ENCODE results near the gene RBMX2.
"Not testable (repeated sequence)": the region's sequence is repeated elsewhere in the genome, so short reads cannot be mapped to it uniquely, and the experiment has no call there.

RBMX2 gene

DNA sequence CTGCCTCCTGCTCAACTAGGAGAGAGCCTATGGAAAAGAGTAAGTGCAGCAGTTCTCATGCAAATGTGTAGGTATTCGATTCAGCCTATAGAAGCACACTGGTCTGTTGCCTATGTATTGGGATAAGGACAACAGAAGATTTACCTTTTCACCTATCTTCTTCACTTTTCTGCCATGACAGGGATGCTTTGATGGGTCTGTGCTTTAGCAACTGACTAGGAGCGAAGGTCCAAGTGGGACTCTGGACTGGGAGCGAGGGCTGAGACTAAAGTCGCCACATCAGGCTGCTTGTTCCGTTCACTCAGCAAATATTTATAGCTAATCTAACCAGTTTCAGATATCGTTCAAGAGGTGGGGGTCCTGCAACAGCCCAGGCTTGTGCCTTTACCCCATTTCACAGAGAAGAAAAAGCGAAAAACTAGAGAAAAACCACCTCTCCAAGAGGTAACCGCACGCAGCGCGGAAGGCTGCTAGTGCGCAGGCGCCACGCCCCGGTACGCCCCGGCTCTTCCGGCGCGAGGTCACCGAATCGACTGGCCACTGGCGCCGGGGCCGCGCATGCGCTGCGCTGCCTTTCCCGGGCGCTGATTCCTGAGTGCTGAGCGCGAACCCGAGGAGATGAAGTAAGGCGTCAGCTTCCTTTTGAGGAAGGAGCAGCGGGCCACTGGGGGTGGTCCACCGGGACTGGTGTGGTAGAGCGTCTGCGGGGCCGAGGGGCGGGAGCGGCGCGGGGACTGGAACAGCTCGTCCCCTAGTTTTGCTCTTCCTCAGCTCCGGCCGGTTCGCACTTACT is at the start of gene RBMX2:
Gene RBMX2, plus strand, starts transcription at position 573 of the 793 bp plus-strand sequence. Its CDS starts 46 bp downstream, at position 619.
- DNase-seq (ENCODE audit: low read depth): peak; percentile 57

DNA sequence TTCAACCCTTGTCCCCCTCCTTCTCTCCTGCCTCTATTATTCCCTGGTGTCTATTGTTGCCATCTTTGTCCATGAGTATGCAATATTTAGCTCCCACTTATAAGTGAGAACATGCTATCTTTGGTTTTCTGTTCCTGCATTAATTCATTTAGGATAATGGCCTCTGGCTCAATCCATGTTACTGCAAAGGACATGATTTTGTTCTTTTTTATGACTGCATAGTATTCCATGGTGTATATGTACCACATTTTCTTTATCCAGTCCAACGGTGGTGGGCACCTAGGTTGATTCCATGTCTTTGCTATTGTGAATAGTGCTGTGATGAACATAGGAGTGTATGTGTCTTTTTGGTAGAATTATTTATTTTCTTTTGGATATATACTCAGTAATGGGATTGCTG is 49.7 kb upstream of the RBMX2 start:
- DNase-seq (ENCODE audit: low read depth): not testable (repeated sequence)

GRCh38 chrX:130376077-130376476 is 25.7 kb upstream of the RBMX2 start:
- DNase-seq (ENCODE audit: low read depth): no peak

GRCh38 chrX:130378024-130378669 is 23.6 kb upstream of the RBMX2 start:
- DNase-seq (ENCODE audit: low read depth): no peak

DNA sequence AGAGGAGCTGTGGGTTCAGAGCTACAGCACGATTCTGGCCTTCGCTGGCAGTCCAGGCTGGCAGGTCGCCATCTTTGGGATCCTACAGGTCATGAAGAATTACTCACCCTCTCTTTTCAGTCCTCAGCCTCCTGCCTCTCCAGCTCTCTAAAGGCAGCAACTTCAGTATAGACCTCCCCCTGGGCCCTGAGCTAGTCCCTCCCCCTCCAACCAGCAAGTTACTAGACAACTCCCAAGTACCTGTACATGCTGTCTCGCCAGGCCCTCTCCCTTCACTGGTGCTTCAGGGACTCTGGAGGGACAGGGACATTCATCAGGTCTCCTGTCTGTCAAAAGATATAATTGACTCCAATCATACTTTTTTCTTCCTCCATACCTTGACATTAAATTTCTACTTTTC is 16.3 kb upstream of the RBMX2 start, which contains the start of gene GPR119:
Gene GPR119, minus strand, starts transcription at position 155 of the 400 bp plus-strand sequence. CDS start 227 bp downstream, outside the sequence.
- no peak for DNase-seq (ENCODE audit: low read depth)

DNA sequence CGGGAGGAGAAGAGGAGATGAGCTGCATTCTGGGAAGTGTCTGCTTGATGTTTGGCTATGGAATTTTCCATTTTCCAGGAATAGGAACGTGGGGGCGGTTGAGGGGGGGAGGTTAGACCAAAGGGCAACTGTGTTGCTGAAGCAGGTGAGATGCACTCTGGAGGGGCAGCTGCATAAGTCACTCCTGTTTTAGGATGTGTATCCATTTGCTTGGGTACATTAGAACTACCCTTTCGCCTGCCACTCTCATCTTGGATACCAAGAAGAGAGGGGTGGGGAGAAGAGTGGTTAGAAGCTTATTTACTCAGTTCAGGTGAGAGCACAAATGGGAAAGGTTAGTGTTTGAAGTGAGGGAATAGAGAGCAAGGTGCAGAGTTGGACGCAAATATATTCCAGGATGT is 15.4 kb upstream of the RBMX2 start:
- no peak for DNase-seq (ENCODE audit: low read depth)

GRCh38 chrX:130393451-130394074 is 8.2 kb upstream of the RBMX2 start:
- no peak for DNase-seq (ENCODE audit: low read depth)

GRCh38 chrX:130395341-130395740 is 6.4 kb upstream of the RBMX2 start:
- DNase-seq (ENCODE audit: low read depth): no peak

DNA sequence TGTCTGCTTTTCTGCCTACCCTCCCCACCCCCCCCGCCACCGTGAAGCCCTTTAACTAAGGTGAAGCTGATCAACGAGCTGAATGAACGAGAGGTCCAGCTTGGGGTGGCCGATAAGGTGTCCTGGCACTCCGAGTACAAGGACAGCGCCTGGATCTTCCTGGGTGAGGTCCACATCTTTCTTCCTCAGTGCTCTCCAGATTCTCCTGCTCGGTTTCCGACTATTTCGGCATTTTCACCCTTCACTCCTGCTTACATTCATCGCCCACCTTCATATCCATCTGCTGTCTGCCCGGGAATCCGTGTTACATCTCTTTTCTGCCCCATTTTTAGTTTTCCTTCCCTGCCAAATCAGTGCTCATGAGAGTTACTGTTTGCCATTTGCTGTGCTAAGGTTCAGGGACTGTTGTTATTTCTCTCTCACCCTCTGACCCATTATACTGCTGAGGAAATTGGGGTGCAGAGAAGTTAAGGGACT is 459 bp downstream of the RBMX2 start:
- DNase-seq (ENCODE audit: low read depth): no peak

- no peak for DNase-seq (ENCODE audit: low read depth)
Observed at GRCh38 chrX:130413415-130413814, 11.6 kb downstream of the RBMX2 start.

DNA sequence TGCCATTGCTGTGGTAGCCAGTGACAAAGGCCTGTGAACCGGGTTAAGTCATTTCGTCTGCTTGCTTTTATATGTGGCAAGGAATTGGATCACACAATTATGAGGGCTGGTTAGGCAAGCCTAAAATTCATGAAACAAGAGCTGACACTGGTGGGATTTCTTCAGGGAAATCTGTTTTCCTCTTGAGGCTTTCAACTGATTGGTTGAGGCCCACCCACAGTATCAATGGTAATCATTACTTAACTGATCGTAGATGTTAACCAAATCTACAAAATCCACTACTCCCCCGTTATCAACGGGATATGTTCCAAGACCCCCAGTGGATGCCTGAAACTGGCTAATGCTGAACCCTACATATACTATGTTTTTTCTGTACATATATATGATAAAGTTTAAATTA is 13.0 kb downstream of the RBMX2 start:
- DNase-seq (ENCODE audit: low read depth): no peak

- no peak for DNase-seq (ENCODE audit: low read depth)
Observed at GRCh38 chrX:130415201-130415600, 13.4 kb downstream of the RBMX2 start.

DNA sequence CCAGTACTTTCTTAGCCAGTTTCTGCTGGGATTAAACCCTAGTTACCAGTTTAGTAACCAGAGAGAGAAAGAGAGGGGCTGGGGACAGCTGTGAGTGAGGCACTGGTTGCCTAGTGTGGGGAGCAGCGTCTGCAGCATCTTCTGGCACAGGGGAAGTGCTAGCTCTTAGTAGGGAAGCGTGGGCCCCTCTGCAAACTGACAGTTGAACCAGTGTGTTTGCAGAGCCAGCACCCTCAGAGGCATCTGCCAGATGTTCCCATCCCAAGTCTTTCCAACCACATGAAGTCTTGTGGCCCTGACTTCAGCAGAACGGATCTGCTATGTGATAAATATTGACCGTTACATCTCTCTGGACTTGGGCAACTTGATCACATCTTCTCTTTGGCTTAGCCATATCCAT is 15.0 kb downstream of the RBMX2 start:
- no peak for DNase-seq (ENCODE audit: low read depth)

- DNase-seq (ENCODE audit: low read depth): no peak
Observed at GRCh38 chrX:130418066-130418465, 16.3 kb downstream of the RBMX2 start.

GRCh38 chrX:130418740-130419139 is 17.0 kb downstream of the RBMX2 start:
- DNase-seq (ENCODE audit: low read depth): no peak

DNA sequence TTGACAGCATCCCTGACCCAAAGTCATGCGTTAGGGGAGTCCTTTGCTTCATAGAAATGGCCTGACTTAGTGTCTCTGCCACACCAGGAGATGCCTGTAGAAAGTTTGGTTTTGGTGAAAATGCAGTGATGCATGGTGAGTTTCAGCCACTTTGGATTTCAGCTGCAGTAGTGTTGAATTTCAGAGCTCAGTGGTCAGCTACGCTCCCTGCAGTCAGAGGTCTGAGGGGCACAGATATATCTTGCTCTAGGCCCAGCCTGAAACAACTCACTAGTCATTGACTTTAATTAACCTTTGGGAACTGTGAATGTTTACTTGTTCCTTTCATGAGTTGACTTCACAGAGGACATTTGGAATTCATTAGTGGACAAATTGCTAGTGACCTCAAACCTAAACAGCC is 17.5 kb downstream of the RBMX2 start:
- DNase-seq (ENCODE audit: low read depth): no peak

GRCh38 chrX:130426531-130426930 is 24.7 kb downstream of the RBMX2 start:
- DNase-seq (ENCODE audit: low read depth): no peak

DNA sequence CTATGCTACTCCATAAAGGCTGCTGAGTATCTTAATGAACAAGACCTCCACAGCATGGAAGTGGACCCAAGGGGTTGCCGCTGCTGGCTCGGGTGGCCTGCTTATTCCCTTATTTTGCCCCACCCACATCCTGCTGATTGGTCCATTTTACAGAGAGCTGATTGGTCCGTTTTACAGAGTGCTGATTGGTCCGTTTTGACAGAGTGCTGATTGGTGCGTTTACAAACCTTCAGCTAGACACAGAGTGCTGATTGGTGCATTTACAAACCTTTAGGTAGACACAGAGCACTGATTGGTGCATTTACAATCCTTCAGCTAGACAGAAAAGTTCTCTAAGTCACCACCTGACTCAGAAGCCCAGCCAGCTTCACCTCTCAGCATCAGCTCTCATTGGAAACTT is 27.4 kb downstream of the RBMX2 start:
- not testable (repeated sequence) for DNase-seq (ENCODE audit: low read depth)

DNA sequence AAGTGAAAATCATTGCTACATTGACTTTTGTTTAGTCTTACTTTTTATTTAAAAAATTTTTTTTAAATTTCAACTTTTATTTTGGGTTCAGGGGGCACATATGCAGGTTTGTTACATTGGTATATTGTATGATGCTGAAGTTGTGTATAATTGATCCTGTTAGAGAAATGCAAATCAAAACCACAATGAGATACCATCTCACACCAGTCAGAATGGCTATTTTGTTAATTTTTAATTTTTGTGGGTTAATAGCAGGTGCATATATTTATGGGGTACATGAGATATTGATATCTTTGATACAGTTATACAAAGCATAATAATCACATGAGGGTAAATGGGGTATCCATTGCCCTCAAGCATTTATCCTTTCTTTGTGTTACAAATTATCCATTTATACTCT is 34.1 kb downstream of the RBMX2 start:
- no peak for DNase-seq (ENCODE audit: low read depth)

DNA sequence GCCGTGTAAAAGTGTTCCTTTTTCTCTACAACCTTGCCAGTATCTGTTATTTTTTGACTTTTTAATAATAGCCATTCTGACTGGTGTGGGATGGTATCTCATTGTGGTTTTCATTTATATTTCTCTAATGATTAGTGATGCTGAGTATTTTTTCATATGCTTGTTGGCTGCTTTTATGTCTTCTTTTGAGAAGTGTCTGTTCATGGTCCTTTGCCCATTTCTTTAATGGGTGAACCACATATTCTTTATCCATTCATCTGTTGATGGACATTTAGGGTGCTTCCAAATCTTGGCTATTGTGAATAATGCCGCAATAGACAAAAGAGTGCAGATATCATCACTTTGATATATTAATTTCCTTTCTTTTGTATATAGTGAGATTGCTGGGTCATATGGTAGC is 36.2 kb downstream of the RBMX2 start:
- not testable (repeated sequence) for DNase-seq (ENCODE audit: low read depth)

DNA sequence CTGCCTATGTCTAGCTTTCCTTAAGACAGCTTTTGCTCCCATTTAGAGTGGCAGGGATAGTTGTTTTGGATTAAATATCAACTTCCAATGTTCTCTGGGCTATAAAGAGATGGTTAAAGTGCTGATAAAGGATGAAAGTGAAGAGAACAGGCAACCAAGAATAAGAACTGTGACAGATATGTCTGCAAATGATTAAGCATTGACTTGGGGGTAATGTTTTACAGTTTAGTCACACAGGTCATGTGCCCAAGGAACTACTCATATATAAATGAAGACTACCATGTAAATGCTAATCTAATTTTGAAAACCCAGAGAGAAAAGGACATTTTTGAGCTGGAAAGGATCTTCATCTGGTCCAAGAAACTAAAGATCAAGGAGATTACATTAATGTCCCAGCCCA is 42.1 kb downstream of the RBMX2 start:
- DNase-seq (ENCODE audit: low read depth): no peak

GRCh38 chrX:130444641-130445336 is 43.0 kb downstream of the RBMX2 start:
- no peak for DNase-seq (ENCODE audit: low read depth)
